ENCODE results near the gene OSTN. TPM values are rescaled to one million over a fixed set of nuclear protein-coding genes. Genes with fewer than 3 reads are reported as not detected.

OSTN gene
- total RNA-seq, 1 experiment from 2014 or later = not detected

GRCh38 chr3:191216510-191216909 is 17.5 kb downstream of the OSTN start:
- POLR2A ChIA-PET = no interaction called here
- Histone ChIP-seq H3K9me3 (ENCODE audit: control insufficient read depth, insufficient read depth, low read depth, low read length) (no peaks in the 10 kb centered on the region), H3K4me3 (ENCODE audit: low read depth in 2 of 2, low read length in 2 of 2) (no peak overlapping the region), H3K4me1 (ENCODE audit: control insufficient read depth, insufficient read depth, low read length) (no peaks in the 10 kb centered on the region), H3K36me3 (ENCODE audit: control insufficient read depth, insufficient read depth, low read length) (no peaks in the 10 kb centered on the region), H3K27me3 (ENCODE audit: control insufficient read depth, insufficient read depth, low read length) (no peaks in the 10 kb centered on the region), H3K27ac (ENCODE audit: low read length) (no peak overlapping the region)
- in situ Hi-C loops (cut with HindIII; ENCODE audit: low pct_unique_long_range_greater_than_20kb, low sequenced_read_pairs) = no loop called here
- TF ChIP-seq SIN3A (IDR thresholded peaks at IDR 0.05; ENCODE audit: borderline replicate concordance, insufficient read depth, low read depth, low read length) (no peak), POLR2AphosphoS5 (IDR thresholded peaks at IDR 0.05; ENCODE audit: low read depth, low read length) (no peak), REST (IDR thresholded peaks at IDR 0.05; ENCODE audit: insufficient read depth in 1 of 2, low read depth in 2 of 2, low read length in 1 of 2) (no peak), TCF7L2 (IDR thresholded peaks at IDR 0.05; ENCODE audit: low read depth, low read length) (no peak), CTCF (IDR thresholded peaks at IDR 0.05) (no peak)
- ATAC-seq (no peak), DNase-seq (ENCODE audit: low read depth, low spot score) (no peak)
- CTCF ChIA-PET = no interaction called here
- BruUV-seq (replicated peaks) = no TSS peak
- intact Hi-C loops (cut with micrococcal nuclease; ENCODE audit: unreplicated experiment) = no loop called here

GRCh38 chr3:191217301-191217700 is 18.3 kb downstream of the OSTN start:
- no peak overlapping the region for H3K4me3 ChIP-seq (ENCODE audit: low read depth in 2 of 2, low read length in 2 of 2)
- no peaks in the 10 kb centered on the region for H3K9me3 ChIP-seq (ENCODE audit: control insufficient read depth, insufficient read depth, low read depth, low read length)
- POLR2A ChIA-PET = no interaction called here
- H3K27me3 ChIP-seq (ENCODE audit: control insufficient read depth, insufficient read depth, low read length) = no peaks in the 10 kb centered on the region
- no peaks in the 10 kb centered on the region for H3K36me3 ChIP-seq (ENCODE audit: control insufficient read depth, insufficient read depth, low read length)
- no peak overlapping the region for H3K27ac ChIP-seq (ENCODE audit: low read length)
- no TSS peak for BruUV-seq (replicated peaks)
- CTCF ChIA-PET = no interaction called here
- no peak for DNase-seq (ENCODE audit: low read depth, low spot score)
- in situ Hi-C loops (cut with HindIII; ENCODE audit: low pct_unique_long_range_greater_than_20kb, low sequenced_read_pairs) = no loop called here
- intact Hi-C loops (cut with micrococcal nuclease; ENCODE audit: unreplicated experiment) = no loop called here
- TF ChIP-seq TCF7L2 (IDR thresholded peaks at IDR 0.05; ENCODE audit: low read depth, low read length) = no peak
- TF ChIP-seq SIN3A (IDR thresholded peaks at IDR 0.05; ENCODE audit: borderline replicate concordance, insufficient read depth, low read depth, low read length) = no peak
- no peak for TF ChIP-seq CTCF (IDR thresholded peaks at IDR 0.05)
- no peak for TF ChIP-seq POLR2AphosphoS5 (IDR thresholded peaks at IDR 0.05; ENCODE audit: low read depth, low read length)
- no peak for TF ChIP-seq REST (IDR thresholded peaks at IDR 0.05; ENCODE audit: insufficient read depth in 1 of 2, low read depth in 2 of 2, low read length in 1 of 2)
- H3K4me1 ChIP-seq (ENCODE audit: control insufficient read depth, insufficient read depth, low read length) = no peaks in the 10 kb centered on the region
- no peak for ATAC-seq
